HG02588 (cell line): ENCODE results near the gene MON1A.

ENCODE experiments used
- ATAC-seq: cut with Tn5 transposase; IDR thresholded peaks from one replicate; pipeline ENCODE4 v1.9.1; 2021; ENCODE audit warnings: mild to moderate bottlenecking, moderate library complexity; ENCODE audit not compliant: unreplicated experiment

The MON1A gene

GRCh38 chr3:49859576-49860305 is 69.9 kb downstream of the MON1A start:
- no peak for ATAC-seq
